Endodermal cell (in vitro differentiated cells): ENCODE data around the gene ZBTB7A. TPM values are rescaled to one million over a fixed set of nuclear protein-coding genes. Genes with fewer than 3 reads are reported as not detected.

Source experiments
- DNase-seq: peaks from one replicate; pipeline ENCODE4 v3.0.0-alpha.2; 2017
- H3K27ac ChIP-seq: 2 replicates; pipeline ENCODE4 v1.5.1; 2013; ENCODE audit warnings: mild to moderate bottlenecking, low read depth, low read length, moderate library complexity
- H3K27me3 ChIP-seq: 2 replicates; pipeline ENCODE4 v1.6.1; 2013; ENCODE audit warnings: mild to moderate bottlenecking, low read length, moderate library complexity; ENCODE audit not compliant: insufficient read depth, control insufficient read depth, poor library complexity, severe bottlenecking
- H3K36me3 ChIP-seq: 2 replicates; pipeline ENCODE4 v1.7.0; 2013; ENCODE audit warnings: mild to moderate bottlenecking, low read length, moderate library complexity; ENCODE audit not compliant: control insufficient read depth, insufficient read depth
- H3K4me1 ChIP-seq: one replicate; pipeline ENCODE4 v1.7.0; 2013; ENCODE audit warnings: low read length; ENCODE audit not compliant: control insufficient read depth, insufficient read depth
- H3K4me3 ChIP-seq: 2 replicates; pipeline ENCODE4 v1.5.1; 2013; ENCODE audit warnings: mild to moderate bottlenecking, low read length, moderate library complexity
- H3K9ac ChIP-seq: 2 replicates; pipeline ENCODE4 v1.6.1; 2013; ENCODE audit warnings: mild to moderate bottlenecking, low read length, moderate library complexity; ENCODE audit not compliant: poor library complexity, severe bottlenecking; ENCODE audit errors: extremely low read depth
- H3K9me3 ChIP-seq: 2 replicates; pipeline ENCODE4 v1.6.1; 2013; ENCODE audit warnings: mild to moderate bottlenecking, low read length, moderate library complexity; ENCODE audit not compliant: control insufficient read depth
- H3K27ac Mint-ChIP-seq: 2 replicates; pipeline ENCODE4 v1.8.0; 2020; ENCODE audit warnings: mixed read lengths
- H3K27me3 Mint-ChIP-seq: 2 replicates; pipeline ENCODE4 v1.8.0; 2021; ENCODE audit warnings: mild to moderate bottlenecking, mixed read lengths; ENCODE audit not compliant: insufficient read depth
- H3K36me3 Mint-ChIP-seq: 2 replicates; pipeline ENCODE4 v1.8.0; 2020; ENCODE audit warnings: low read depth, mixed read lengths
- H3K4me1 Mint-ChIP-seq: 2 replicates; pipeline ENCODE4 v1.8.0; 2020; ENCODE audit warnings: mixed read lengths
- H3K4me3 Mint-ChIP-seq: 2 replicates; pipeline ENCODE4 v1.8.0; 2020; ENCODE audit warnings: mild to moderate bottlenecking, moderate library complexity, mixed read lengths
- H3K9me3 Mint-ChIP-seq: 2 replicates; pipeline ENCODE4 v1.8.0; 2020; ENCODE audit warnings: mild to moderate bottlenecking, mixed read lengths
- CTCF ChIP-seq: fragments of 200-600 bp; sonication (generic); conservative IDR thresholded peaks from 2 replicates; pipeline ENCODE4 v1.5.0; 2021; ENCODE audit warnings: antibody characterized with exemption, mild to moderate bottlenecking
- WGBS, 2 experiments: methylation state at CpG; one replicate each; pipeline versions ENCODE4 v1.1.5 to v1.1.7; 2013; ENCODE audit warnings: missing lambda C conversion rate in 2 of 2, mixed read lengths in 1 of 2; ENCODE audit not compliant: insufficient coverage in 1 of 2, insufficient read length in 1 of 2; 5-methylcytosine and 5-hydroxymethylcytosine counted together
- total RNA-seq, 2 donors: library from RNA; stranded (reverse); fragmentation: NEBNext Ultra II Directional in 1 of 2; extraction: Animal tissue kit (Norgen Biotek cat#: 25700) in 1 of 2; gene quantifications; 2 replicates in 1 of 2; 3 replicates in 1 of 2; pipeline ENCODE4 v1.2.1, GENCODE V29; 2021

Gene ZBTB7A
- total RNA-seq, 2 donors from 2014 or later, result 19.2 to 22.1 TPM

DNA sequence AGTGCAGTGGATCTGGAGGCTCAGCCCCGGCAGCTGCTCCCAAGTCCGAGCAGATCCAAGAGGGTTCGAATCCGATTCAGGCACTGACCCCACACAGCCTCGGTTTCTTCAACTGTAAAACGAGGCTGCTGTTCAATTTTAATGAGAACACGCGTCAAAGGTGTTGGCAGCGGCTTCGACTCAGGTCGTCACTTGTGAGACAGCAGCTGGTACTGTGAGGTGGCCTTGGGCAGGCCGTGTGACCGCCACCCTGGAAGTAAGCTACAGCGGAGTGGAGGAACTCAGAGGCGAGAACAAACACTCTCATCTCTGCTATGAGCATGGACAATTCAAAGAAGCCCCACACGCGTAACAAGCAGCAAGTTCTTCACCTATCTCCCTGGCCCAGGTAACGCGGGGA is 47.5 kb upstream of the ZBTB7A start:
- peaks cover 77% of the 10 kb centered on the region for H3K36me3 ChIP-seq
- H3K27me3 Mint-ChIP-seq, result no peaks in the 10 kb centered on the region
- H3K9me3 Mint-ChIP-seq, result no peaks in the 10 kb centered on the region
- no peak overlapping the region for H3K4me3 ChIP-seq
- H3K4me3 Mint-ChIP-seq, result no peak overlapping the region
- DNase-seq, result no peak
- peaks cover 76% of the 10 kb centered on the region for H3K36me3 Mint-ChIP-seq
- H3K4me1 ChIP-seq, result no peaks in the 10 kb centered on the region
- TF ChIP-seq CTCF, result no peak
- no peak overlapping the region for H3K27ac ChIP-seq
- H3K4me1 Mint-ChIP-seq, result no peaks in the 10 kb centered on the region
- no peaks in the 10 kb centered on the region for H3K27me3 ChIP-seq
- no peaks in the 10 kb centered on the region for H3K9me3 ChIP-seq
- no peak overlapping the region for H3K27ac Mint-ChIP-seq
- 94 to 97% methylated on average over 18 to 19 of the region's 19 CpGs for WGBS, 2 experiments
- H3K9ac ChIP-seq, result no peak overlapping the region

GRCh38 chr19:4113398-4114088 is 46.8 kb upstream of the ZBTB7A start:
- H3K9me3 ChIP-seq, result no peaks in the 10 kb centered on the region
- 96% methylated on average over 15 to 22 of the region's 22 CpGs for WGBS, 2 experiments

DNA sequence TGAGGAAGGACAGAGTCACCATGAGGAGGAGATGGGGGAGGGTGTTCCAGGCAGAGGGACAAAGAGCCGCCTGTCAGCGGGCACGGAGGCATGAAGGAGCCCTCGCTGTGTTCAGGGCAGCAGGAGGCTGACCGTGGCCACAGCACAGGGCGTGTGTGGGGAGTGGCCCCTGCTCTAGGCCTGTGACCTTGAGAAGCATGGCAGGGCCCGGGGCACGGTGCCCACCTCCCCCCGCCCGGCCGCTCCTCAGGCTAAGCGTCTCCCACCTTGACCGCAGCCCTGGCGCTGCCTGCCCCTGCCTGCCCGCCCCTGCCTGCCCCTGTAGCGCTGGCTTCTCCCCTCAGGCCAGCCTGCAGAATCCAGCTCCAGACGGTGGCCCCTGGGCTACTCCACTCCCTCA is 45.7 kb upstream of the ZBTB7A start:
- H3K4me1 ChIP-seq, result no peaks in the 10 kb centered on the region
- 96 to 100% methylated on average over 8 to 17 of the region's 17 CpGs for WGBS, 2 experiments
- no peak for DNase-seq
- H3K27ac ChIP-seq, result no peak overlapping the region
- no peak overlapping the region for H3K27ac Mint-ChIP-seq
- no peak overlapping the region for H3K4me3 Mint-ChIP-seq
- no peaks in the 10 kb centered on the region for H3K4me1 Mint-ChIP-seq
- H3K9me3 Mint-ChIP-seq, result no peaks in the 10 kb centered on the region
- no peak for TF ChIP-seq CTCF
- no peak overlapping the region for H3K9ac ChIP-seq
- peaks cover 83% of the 10 kb centered on the region for H3K36me3 Mint-ChIP-seq
- H3K27me3 ChIP-seq, result no peaks in the 10 kb centered on the region
- H3K36me3 ChIP-seq, result peaks cover 81% of the 10 kb centered on the region
- H3K4me3 ChIP-seq, result no peak overlapping the region
- no peaks in the 10 kb centered on the region for H3K9me3 ChIP-seq
- no peaks in the 10 kb centered on the region for H3K27me3 Mint-ChIP-seq

More at GRCh38 chr19:4113398-4114088, 46.8 kb upstream of the ZBTB7A start:
- no peak for TF ChIP-seq CTCF
- H3K4me1 ChIP-seq, result no peaks in the 10 kb centered on the region
- Mint-ChIP-seq H3K27ac (no peak overlapping the region), H3K9me3 (no peaks in the 10 kb centered on the region), H3K27me3 (no peaks in the 10 kb centered on the region), H3K36me3 (peaks cover 82% of the 10 kb centered on the region), H3K4me3 (no peak overlapping the region), H3K4me1 (no peaks in the 10 kb centered on the region)
- no peak overlapping the region for H3K9ac ChIP-seq
- H3K27ac ChIP-seq, result no peak overlapping the region
- peaks cover 79% of the 10 kb centered on the region for H3K36me3 ChIP-seq
- H3K4me3 ChIP-seq, result no peak overlapping the region
- H3K27me3 ChIP-seq, result no peaks in the 10 kb centered on the region
- DNase-seq, result no peak
